Activated CD4-positive, alpha-beta T cell treated with anti-CD3 and anti-CD28 coated beads, Interleukin-2, amount 10 ng/mL, durations not matched to agents 7 days and 5 days (primary cell): ENCODE results near the gene TACC2. TPM values are rescaled to one million over a fixed set of nuclear protein-coding genes. Genes with fewer than 3 reads are reported as not detected.
"Not testable (repeated sequence)": the region's sequence is repeated elsewhere in the genome, so short reads cannot be mapped to it uniquely, and the experiment has no call there.

Experiments used
- CTCF ChIA-PET: fragments of 350-600 bp; sonication (Branson Sonifier 250); formaldehyde crosslinking; loops from one replicate; lab custom pipeline; 2021; ENCODE audit warnings: antibody characterized with exemption; lab: Charles Lee
- POLR2A ChIA-PET: fragments of 350-600 bp; sonication (Branson Sonifier 250); formaldehyde crosslinking; loops from one replicate; lab custom pipeline; 2021; ENCODE audit warnings: antibody characterized with exemption; lab: Charles Lee
- DNase-seq: peaks from one replicate; pipeline ENCODE4 v3.0.0-alpha.2; 2020
- H3K27ac Mint-ChIP-seq: one replicate; pipeline ENCODE4 v1.8.0; 2021; ENCODE audit warnings: mild to moderate bottlenecking, moderate library complexity, mixed read lengths
- H3K27me3 Mint-ChIP-seq: one replicate; pipeline ENCODE4 v1.8.0; 2021; ENCODE audit warnings: mixed read lengths
- H3K36me3 Mint-ChIP-seq: one replicate; pipeline ENCODE4 v1.8.0; 2021; ENCODE audit warnings: low read depth, mixed read lengths
- H3K4me1 Mint-ChIP-seq: one replicate; pipeline ENCODE4 v1.8.0; 2021; ENCODE audit warnings: mixed read lengths
- H3K4me3 Mint-ChIP-seq: one replicate; pipeline ENCODE4 v1.8.0; 2021; ENCODE audit warnings: mild to moderate bottlenecking, moderate library complexity, mixed read lengths
- H3K9me3 Mint-ChIP-seq: one replicate; pipeline ENCODE4 v1.8.0; 2021; ENCODE audit warnings: mixed read lengths
- total RNA-seq, 2 experiments: library from RNA; stranded (reverse); gene quantifications; one replicate each; pipeline ENCODE4 v1.2.3, GENCODE V29; 2021

Gene TACC2
- total RNA-seq, 2 experiments from 2014 or later, result not detected

- H3K4me1 Mint-ChIP-seq, result no peaks in the 10 kb centered on the region
- POLR2A ChIA-PET, result no interaction called here
- H3K9me3 Mint-ChIP-seq, result no peaks in the 10 kb centered on the region
- no peak overlapping the region for H3K27ac Mint-ChIP-seq
- H3K27me3 Mint-ChIP-seq, result peaks cover 1% of the 10 kb centered on the region
- CTCF ChIA-PET, result no interaction called here
- no peak for DNase-seq
- no peak overlapping the region for H3K4me3 Mint-ChIP-seq
- no peaks in the 10 kb centered on the region for H3K36me3 Mint-ChIP-seq
Observed at GRCh38 chr10:122099562-122099961, 110.6 kb downstream of the TACC2 start.

- H3K9me3 Mint-ChIP-seq, result no peaks in the 10 kb centered on the region
- POLR2A ChIA-PET, result no interaction called here
- DNase-seq, result no peak
- H3K27ac Mint-ChIP-seq, result no peak overlapping the region
- no peaks in the 10 kb centered on the region for H3K36me3 Mint-ChIP-seq
- CTCF ChIA-PET, result no interaction called here
- H3K27me3 Mint-ChIP-seq, result peaks cover 1% of the 10 kb centered on the region
- no peak overlapping the region for H3K4me3 Mint-ChIP-seq
- no peaks in the 10 kb centered on the region for H3K4me1 Mint-ChIP-seq
Observed at GRCh38 chr10:122102146-122102868, 113.3 kb downstream of the TACC2 start.

GRCh38 chr10:122102869-122103525 lies 114.0 kb downstream of the TACC2 start:
- peaks cover 1% of the 10 kb centered on the region for H3K27me3 Mint-ChIP-seq
- DNase-seq, result no peak
- H3K36me3 Mint-ChIP-seq, result no peaks in the 10 kb centered on the region
- no peak overlapping the region for H3K27ac Mint-ChIP-seq
- POLR2A ChIA-PET, result no interaction called here
- H3K4me1 Mint-ChIP-seq, result no peaks in the 10 kb centered on the region
- H3K4me3 Mint-ChIP-seq, result no peak overlapping the region
- CTCF ChIA-PET, result interaction anchor here (0.8 kb wide), 1 partner anchor 34 kb away, joined by 3 read pairs; no protein-coding TSS in a partner anchor
- H3K9me3 Mint-ChIP-seq, result no peaks in the 10 kb centered on the region

- ChIA-PET CTCF (interaction anchor here (0.8 kb wide), 1 partner anchor 33 kb away, joined by 3 read pairs; no protein-coding TSS in a partner anchor), POLR2A (no interaction called here)
- H3K4me3 Mint-ChIP-seq, result no peak overlapping the region
- H3K4me1 Mint-ChIP-seq, result no peaks in the 10 kb centered on the region
- peaks cover 1% of the 10 kb centered on the region for H3K27me3 Mint-ChIP-seq
- no peak for DNase-seq
- H3K27ac Mint-ChIP-seq, result no peak overlapping the region
- no peaks in the 10 kb centered on the region for H3K9me3 Mint-ChIP-seq
- H3K36me3 Mint-ChIP-seq, result no peaks in the 10 kb centered on the region
Observed at GRCh38 chr10:122103592-122103991, 114.6 kb downstream of the TACC2 start.

- H3K27ac Mint-ChIP-seq, CTCF ChIA-PET, POLR2A ChIA-PET, H3K4me3 Mint-ChIP-seq, H3K9me3 Mint-ChIP-seq, H3K36me3 Mint-ChIP-seq, DNase-seq, H3K4me1 Mint-ChIP-seq: not testable (repeated sequence)
- H3K27me3 Mint-ChIP-seq, result peaks cover 22% of the 10 kb centered on the region
Observed at GRCh38 chr10:122108786-122109185, 119.8 kb downstream of the TACC2 start.

- ChIA-PET POLR2A (no interaction called here), CTCF (no interaction called here)
- Mint-ChIP-seq H3K36me3 (no peaks in the 10 kb centered on the region), H3K9me3 (no peaks in the 10 kb centered on the region), H3K27ac (no peak overlapping the region), H3K27me3 (peaks cover 51% of the 10 kb centered on the region), H3K4me3 (no peak overlapping the region), H3K4me1 (no peaks in the 10 kb centered on the region)
- DNase-seq, result no peak
Observed at GRCh38 chr10:122112021-122112616, 123.2 kb downstream of the TACC2 start.

- Mint-ChIP-seq H3K4me3 (no peak overlapping the region), H3K4me1 (no peaks in the 10 kb centered on the region), H3K27me3 (peaks cover 53% of the 10 kb centered on the region), H3K27ac (no peak overlapping the region), H3K36me3 (no peaks in the 10 kb centered on the region), H3K9me3 (no peaks in the 10 kb centered on the region)
- POLR2A ChIA-PET, result no interaction called here
- DNase-seq, result no peak
- CTCF ChIA-PET, result no interaction called here
Observed at GRCh38 chr10:122112625-122113160, 123.7 kb downstream of the TACC2 start.

GRCh38 chr10:122113161-122113944 lies 124.4 kb downstream of the TACC2 start:
- Mint-ChIP-seq H3K36me3 (no peaks in the 10 kb centered on the region), H3K9me3 (no peaks in the 10 kb centered on the region), H3K27me3 (peaks cover 53% of the 10 kb centered on the region), H3K27ac (no peak overlapping the region), H3K4me3 (no peak overlapping the region), H3K4me1 (no peaks in the 10 kb centered on the region)
- POLR2A ChIA-PET, result no interaction called here
- no peak for DNase-seq
- CTCF ChIA-PET, result no interaction called here

GRCh38 chr10:122113945-122114747 lies 125.2 kb downstream of the TACC2 start:
- Mint-ChIP-seq H3K36me3 (no peaks in the 10 kb centered on the region), H3K4me1 (no peaks in the 10 kb centered on the region), H3K27me3 (peaks cover 53% of the 10 kb centered on the region), H3K27ac (no peak overlapping the region), H3K9me3 (no peaks in the 10 kb centered on the region), H3K4me3 (no peak overlapping the region)
- DNase-seq, result no peak
- ChIA-PET CTCF (no interaction called here), POLR2A (no interaction called here)

GRCh38 chr10:122115874-122116273 lies 126.9 kb downstream of the TACC2 start:
- no peaks in the 10 kb centered on the region for H3K4me1 Mint-ChIP-seq
- peaks cover 51% of the 10 kb centered on the region for H3K27me3 Mint-ChIP-seq
- ChIA-PET POLR2A (no interaction called here), CTCF (no interaction called here)
- no peak for DNase-seq
- no peaks in the 10 kb centered on the region for H3K36me3 Mint-ChIP-seq
- no peak overlapping the region for H3K4me3 Mint-ChIP-seq
- no peak overlapping the region for H3K27ac Mint-ChIP-seq
- H3K9me3 Mint-ChIP-seq, result no peaks in the 10 kb centered on the region

GRCh38 chr10:122116331-122116730 lies 127.4 kb downstream of the TACC2 start:
- Mint-ChIP-seq H3K4me1 (no peaks in the 10 kb centered on the region), H3K27me3 (peaks cover 47% of the 10 kb centered on the region), H3K9me3 (no peaks in the 10 kb centered on the region), H3K4me3 (no peak overlapping the region), H3K36me3 (no peaks in the 10 kb centered on the region), H3K27ac (no peak overlapping the region)
- no peak for DNase-seq
- ChIA-PET POLR2A (no interaction called here), CTCF (interaction anchor here (0.6 kb wide), 2 partner anchors 317 to 838 kb away, joined by 3 to 5 read pairs; no protein-coding TSS in a partner anchor)

- POLR2A ChIA-PET, result no interaction called here
- Mint-ChIP-seq H3K9me3 (no peaks in the 10 kb centered on the region), H3K4me3 (no peak overlapping the region), H3K36me3 (no peaks in the 10 kb centered on the region), H3K4me1 (no peaks in the 10 kb centered on the region), H3K27ac (no peak overlapping the region), H3K27me3 (peaks cover 35% of the 10 kb centered on the region)
- DNase-seq, result no peak
- CTCF ChIA-PET, result no interaction called here
Observed at GRCh38 chr10:122117475-122117874, 128.5 kb downstream of the TACC2 start.
